Choroid plexus epithelial cell (primary cell): ENCODE data around the gene POLE2.

Source experiments
- DNase-seq: peaks from one replicate; pipeline ENCODE4 v3.0.0-alpha.2; 2010; ENCODE audit warnings: low read depth
- H3K4me3 ChIP-seq: 2 replicates; pipeline ENCODE4 v1.5.1; 2011; ENCODE audit warnings: low read depth, mild to moderate bottlenecking, control low read depth, low read length, moderate library complexity
- TF ChIP-seq, protein P1 (sequence below): conservative IDR thresholded peaks from 2 replicates; pipeline ENCODE4 v1.5.1; 2011; ENCODE audit warnings: low read depth, mild to moderate bottlenecking, control low read depth, inconsistent platforms, low read length, moderate library complexity

The POLE2 gene

DNA sequence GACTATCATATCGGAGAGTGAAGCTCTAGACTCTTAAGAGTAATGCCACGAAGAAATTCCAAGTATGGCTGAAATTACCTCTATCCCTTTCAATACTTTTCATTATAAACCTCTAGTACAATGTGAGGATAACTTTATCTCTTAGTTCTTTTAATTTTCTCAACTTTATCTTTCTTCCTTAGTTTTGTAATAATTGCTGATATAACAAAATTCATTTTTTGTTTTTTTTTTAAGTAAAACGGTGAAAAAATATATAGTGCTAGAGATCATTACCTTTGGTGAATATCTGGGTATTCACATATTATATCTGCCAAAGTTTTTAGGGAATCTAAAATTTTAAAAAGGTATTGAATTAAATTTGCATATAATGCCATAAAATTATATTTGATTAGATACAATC lies 33.5 kb downstream of the POLE2 start:
- no peak for DNase-seq
- TF ChIP-seq, protein P1, sequence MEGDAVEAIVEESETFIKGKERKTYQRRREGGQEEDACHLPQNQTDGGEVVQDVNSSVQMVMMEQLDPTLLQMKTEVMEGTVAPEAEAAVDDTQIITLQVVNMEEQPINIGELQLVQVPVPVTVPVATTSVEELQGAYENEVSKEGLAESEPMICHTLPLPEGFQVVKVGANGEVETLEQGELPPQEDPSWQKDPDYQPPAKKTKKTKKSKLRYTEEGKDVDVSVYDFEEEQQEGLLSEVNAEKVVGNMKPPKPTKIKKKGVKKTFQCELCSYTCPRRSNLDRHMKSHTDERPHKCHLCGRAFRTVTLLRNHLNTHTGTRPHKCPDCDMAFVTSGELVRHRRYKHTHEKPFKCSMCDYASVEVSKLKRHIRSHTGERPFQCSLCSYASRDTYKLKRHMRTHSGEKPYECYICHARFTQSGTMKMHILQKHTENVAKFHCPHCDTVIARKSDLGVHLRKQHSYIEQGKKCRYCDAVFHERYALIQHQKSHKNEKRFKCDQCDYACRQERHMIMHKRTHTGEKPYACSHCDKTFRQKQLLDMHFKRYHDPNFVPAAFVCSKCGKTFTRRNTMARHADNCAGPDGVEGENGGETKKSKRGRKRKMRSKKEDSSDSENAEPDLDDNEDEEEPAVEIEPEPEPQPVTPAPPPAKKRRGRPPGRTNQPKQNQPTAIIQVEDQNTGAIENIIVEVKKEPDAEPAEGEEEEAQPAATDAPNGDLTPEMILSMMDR = no peak

GRCh38 chr14:49653508-49653907 lies 34.5 kb downstream of the POLE2 start:
- H3K4me3 ChIP-seq = no peak overlapping the region
- TF ChIP-seq, protein P1 = no peak
- DNase-seq = no peak

More for the DNA sequence above, 33.5 kb downstream of the POLE2 start:
- H3K4me3 ChIP-seq = no peak overlapping the region

DNA sequence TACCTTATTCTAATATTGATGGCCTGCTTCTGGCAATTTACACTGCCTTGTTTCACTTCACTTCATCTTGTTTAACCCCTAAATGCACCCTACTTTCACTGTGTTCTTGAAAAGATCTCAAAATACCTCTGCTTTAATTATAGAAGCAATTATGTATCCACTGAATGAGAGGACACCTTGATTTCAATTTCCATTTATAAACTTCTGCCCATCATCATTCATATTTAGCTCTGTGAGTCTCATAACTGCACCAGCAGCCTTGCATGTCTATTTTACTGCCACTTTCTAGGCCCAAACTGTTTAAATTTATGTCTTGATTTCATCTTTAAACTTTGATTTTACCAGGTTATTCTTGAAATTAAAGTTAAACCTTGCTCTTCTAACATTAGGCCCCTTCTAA lies 45.9 kb downstream of the POLE2 start:
- TF ChIP-seq, protein P1 = no peak
- no peak overlapping the region for H3K4me3 ChIP-seq
- no peak for DNase-seq

DNA sequence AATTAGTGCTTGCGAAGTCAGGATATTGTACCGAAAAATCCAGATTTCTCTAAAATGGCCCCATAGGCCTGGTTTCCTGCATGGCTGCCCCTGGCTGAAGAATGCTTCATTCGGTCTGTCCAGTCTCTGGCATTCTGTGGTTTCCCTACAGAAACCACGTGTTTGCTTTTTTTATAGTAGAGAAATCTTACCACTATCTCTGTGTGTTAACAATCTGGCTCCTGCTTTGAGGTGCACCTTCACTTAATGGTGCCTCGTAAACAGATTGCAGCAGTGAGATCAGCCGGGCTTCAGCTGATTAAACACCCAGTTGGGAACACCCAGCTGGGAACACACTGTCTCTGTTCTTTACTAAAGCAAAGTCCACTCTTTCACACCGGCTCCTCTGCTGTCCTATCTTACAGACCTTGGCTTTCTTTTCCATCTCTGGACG lies 46.3 kb downstream of the POLE2 start:
- H3K4me3 ChIP-seq = no peak overlapping the region
- peak; percentile 69 for DNase-seq
- TF ChIP-seq, protein P1 = no peak

DNA sequence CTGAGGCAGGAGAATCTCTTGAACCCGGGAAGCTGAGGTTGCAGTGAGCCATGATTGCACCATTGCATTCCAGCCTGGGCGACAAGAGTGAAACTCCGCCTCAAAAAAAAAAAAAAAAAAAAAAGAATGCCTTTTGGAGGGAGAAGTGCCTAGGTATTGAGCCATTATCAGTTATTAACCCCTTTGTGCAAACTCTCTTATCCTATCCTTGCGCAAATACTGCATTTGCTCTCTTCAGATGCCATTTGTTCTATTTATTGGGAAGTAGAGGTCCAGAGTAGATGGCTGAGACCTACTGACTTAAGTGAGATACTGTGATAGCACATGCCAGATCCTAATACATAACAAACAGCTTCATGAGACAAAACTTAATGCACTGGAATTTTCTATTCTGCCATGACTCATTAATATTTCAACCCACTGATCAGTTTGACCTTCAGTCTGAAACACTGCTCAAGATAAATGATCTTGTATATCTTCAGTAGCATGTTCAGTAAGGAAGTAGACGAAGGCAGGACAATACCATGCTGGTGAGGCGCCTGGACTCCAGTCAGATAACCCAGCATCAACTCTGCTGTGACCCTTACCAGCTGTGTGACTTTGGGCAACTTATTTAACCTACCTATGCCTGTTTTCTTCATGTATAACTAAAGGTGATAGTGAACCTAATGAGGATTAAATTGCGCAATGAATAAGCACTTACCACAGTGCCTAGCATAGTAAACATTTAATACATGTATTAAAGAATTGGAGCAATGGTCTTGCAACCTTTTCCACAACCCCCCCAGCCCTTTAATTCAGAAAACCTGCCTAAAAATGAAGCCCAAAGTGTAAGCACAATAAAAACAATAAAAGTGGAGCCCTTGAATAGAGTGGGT lies 47.2 kb downstream of the POLE2 start:
- TF ChIP-seq, protein P1 = no peak
- DNase-seq = no peak
- no peak overlapping the region for H3K4me3 ChIP-seq

GRCh38 chr14:49637534-49638078 lies 50.4 kb downstream of the POLE2 start:
- no peak overlapping the region for H3K4me3 ChIP-seq
- TF ChIP-seq, protein P1 = no peak
- no peak for DNase-seq
